ENCODE results near the gene AGTPBP1. TPM values are rescaled to one million over a fixed set of nuclear protein-coding genes. Genes with fewer than 3 reads are reported as not detected.

The AGTPBP1 gene
- total RNA-seq, 2 donors from 2014 or later = 13.0 to 18.8 TPM

DNA sequence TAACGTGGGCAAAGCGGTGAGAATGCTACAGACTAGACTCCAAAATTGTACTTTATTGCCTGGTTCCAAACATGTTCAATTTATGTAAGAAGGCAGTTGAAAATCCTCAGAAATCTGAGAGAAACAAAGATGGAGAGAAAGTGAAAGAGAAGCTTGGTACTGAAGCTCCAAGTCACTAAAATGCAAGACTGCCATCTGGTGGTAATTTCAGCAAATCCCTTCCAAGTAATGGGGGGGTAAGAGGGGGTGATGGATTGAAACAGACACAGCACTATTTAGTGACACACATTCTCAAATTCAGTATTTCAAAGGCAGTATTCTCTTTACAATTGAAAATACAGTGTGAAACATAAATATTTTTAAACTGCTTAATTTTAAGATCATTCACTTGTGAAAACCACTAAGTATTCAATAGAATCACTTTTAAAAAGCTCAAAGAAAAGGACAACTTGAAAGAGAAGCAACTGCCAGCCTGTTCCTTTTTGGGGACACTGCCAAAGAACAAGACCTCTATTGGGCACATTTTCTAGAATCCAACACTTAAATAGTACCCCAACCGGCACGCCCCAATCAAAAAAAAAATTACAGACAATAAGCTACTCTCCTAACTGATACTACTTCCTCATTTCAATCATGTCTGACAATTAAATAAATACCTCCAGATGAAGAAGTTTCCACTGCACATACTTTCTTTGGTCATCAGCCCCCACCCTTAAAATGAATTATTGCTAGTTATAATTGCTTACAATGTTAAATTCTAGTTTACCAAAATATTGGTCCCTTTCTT is 131.5 kb downstream of the AGTPBP1 start:
- no peak overlapping the region for H3K4me3 ChIP-seq
- 56 to 57% methylated on average over 4 of the region's 4 CpGs for WGBS, 2 donors

DNA sequence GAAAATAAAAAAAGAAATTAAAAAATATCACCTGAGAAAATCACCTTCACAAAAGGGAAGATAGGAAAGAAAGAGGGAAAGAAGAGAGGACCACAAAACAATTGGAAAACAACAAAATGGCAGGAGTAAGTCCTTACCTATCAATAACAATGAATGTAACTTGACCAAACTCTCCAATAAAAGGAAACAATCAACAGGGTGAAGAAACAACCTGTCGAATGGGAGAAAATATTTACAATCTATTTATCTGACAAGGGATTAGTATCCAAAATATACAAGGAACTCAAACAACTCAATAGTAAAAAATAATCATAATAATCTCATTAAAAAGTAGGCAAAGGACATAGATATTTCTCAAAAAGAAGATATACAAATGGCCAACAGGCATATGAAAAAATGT is 135.8 kb downstream of the AGTPBP1 start:
- H3K36me3 ChIP-seq (replicated peaks in 1 of 2; ENCODE audit: insufficient read depth in 1 of 2, low read depth in 2 of 2) = no peaks in the 10 kb centered on the region
- DNase-seq (no peak), ATAC-seq (no peak)
- no peaks in the 10 kb centered on the region for H3K27me3 ChIP-seq
- intact Hi-C loops (cut with DNase I) = no loop called here
- no peak for TF ChIP-seq POLR2A (IDR thresholded peaks at IDR 0.05)
- TF ChIP-seq, protein P1, sequence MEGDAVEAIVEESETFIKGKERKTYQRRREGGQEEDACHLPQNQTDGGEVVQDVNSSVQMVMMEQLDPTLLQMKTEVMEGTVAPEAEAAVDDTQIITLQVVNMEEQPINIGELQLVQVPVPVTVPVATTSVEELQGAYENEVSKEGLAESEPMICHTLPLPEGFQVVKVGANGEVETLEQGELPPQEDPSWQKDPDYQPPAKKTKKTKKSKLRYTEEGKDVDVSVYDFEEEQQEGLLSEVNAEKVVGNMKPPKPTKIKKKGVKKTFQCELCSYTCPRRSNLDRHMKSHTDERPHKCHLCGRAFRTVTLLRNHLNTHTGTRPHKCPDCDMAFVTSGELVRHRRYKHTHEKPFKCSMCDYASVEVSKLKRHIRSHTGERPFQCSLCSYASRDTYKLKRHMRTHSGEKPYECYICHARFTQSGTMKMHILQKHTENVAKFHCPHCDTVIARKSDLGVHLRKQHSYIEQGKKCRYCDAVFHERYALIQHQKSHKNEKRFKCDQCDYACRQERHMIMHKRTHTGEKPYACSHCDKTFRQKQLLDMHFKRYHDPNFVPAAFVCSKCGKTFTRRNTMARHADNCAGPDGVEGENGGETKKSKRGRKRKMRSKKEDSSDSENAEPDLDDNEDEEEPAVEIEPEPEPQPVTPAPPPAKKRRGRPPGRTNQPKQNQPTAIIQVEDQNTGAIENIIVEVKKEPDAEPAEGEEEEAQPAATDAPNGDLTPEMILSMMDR (IDR thresholded peaks at IDR 0.05) = no peak
- no peaks in the 10 kb centered on the region for H3K9me3 ChIP-seq
- no peak overlapping the region for H3K27ac ChIP-seq
- H3K4me1 ChIP-seq = no peaks in the 10 kb centered on the region
- H3K4me3 ChIP-seq = no peak overlapping the region
- 67 to 77% methylated on average over 1 of the region's 1 CpG for WGBS, 2 donors

More for the DNA sequence above, 131.5 kb downstream of the AGTPBP1 start:
- H3K27me3 ChIP-seq = no peaks in the 10 kb centered on the region
- TF ChIP-seq POLR2A (IDR thresholded peaks at IDR 0.05) = no peak
- TF ChIP-seq, protein P1 (IDR thresholded peaks at IDR 0.05) = peak; percentile 65 to 83 (median 77)
- peak in 3 of 4 donors; percentile 18 to 46 (median 27) for DNase-seq
- no peaks in the 10 kb centered on the region for H3K9me3 ChIP-seq
- H3K36me3 ChIP-seq (replicated peaks in 1 of 2; ENCODE audit: insufficient read depth in 1 of 2, low read depth in 2 of 2) = no peaks in the 10 kb centered on the region
- ATAC-seq = peak; percentile 80
- H3K27ac ChIP-seq = no peak overlapping the region
- no peaks in the 10 kb centered on the region for H3K4me1 ChIP-seq
- intact Hi-C loops (cut with DNase I) = no loop called here

DNA sequence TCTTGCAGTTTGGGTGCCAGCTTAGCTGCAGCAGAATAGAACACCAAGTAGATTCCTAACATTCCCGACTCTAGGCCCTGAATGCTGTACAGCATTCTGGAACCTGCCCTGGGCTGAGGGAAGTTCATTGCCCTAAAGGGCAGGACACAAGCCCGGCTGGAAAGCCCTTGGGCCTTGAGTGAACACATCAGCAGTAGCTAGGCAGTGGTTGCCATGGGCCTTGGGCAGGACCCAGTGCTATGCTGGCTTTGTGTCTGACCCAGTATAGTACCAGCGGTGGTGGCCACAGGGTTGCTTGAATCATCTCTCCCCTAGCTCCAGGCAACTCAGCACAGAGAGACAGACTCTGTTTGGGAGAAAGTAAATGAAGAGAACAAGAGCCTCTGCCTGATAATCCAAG is 137.8 kb downstream of the AGTPBP1 start:
- WGBS, 2 donors = 90 to 93% methylated on average over 3 of the region's 3 CpGs
- H3K9me3 ChIP-seq = no peaks in the 10 kb centered on the region
- no peaks in the 10 kb centered on the region for H3K36me3 ChIP-seq (replicated peaks in 1 of 2; ENCODE audit: insufficient read depth in 1 of 2, low read depth in 2 of 2)
- TF ChIP-seq POLR2A (IDR thresholded peaks at IDR 0.05) = no peak
- TF ChIP-seq, protein P1 (IDR thresholded peaks at IDR 0.05) = no peak
- no peaks in the 10 kb centered on the region for H3K27me3 ChIP-seq
- intact Hi-C loops (cut with DNase I) = no loop called here
- ATAC-seq (no peak), DNase-seq (no peak)
- H3K27ac ChIP-seq = no peak overlapping the region
- H3K4me3 ChIP-seq = no peak overlapping the region
- H3K4me1 ChIP-seq = no peaks in the 10 kb centered on the region

DNA sequence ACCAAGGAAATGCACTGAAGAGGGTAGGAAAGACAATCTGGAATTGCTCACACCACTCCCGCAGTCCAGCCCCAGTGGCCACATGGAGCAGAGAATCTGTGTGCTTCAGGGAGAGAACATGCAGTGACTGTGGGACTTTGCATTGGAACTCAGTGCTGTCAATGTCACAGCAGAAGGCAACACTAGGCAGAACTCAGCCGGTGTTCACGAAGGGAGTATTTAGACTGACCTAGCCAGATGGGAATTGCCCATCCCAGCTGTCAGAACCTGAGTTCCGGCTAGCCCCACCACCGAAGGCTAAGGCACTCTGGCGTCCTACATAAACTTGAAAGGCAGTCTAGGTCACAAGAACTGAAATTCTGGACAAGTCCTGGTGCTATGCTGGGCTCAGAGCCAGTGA is 139.0 kb downstream of the AGTPBP1 start:
- ATAC-seq (no peak), DNase-seq (no peak)
- Histone ChIP-seq H3K4me3 (no peak overlapping the region), H3K4me1 (no peaks in the 10 kb centered on the region), H3K36me3 (replicated peaks in 1 of 2; ENCODE audit: insufficient read depth in 1 of 2, low read depth in 2 of 2) (no peaks in the 10 kb centered on the region), H3K27ac (no peak overlapping the region), H3K9me3 (no peaks in the 10 kb centered on the region), H3K27me3 (no peaks in the 10 kb centered on the region)
- intact Hi-C loops (cut with DNase I) = no loop called here
- TF ChIP-seq, protein P1 (IDR thresholded peaks at IDR 0.05) = no peak
- no peak for TF ChIP-seq POLR2A (IDR thresholded peaks at IDR 0.05)
- WGBS, 2 donors = 96 to 99% methylated on average over 6 of the region's 6 CpGs
